Kidney (tissue), 14 donors: ENCODE data around the gene HOXD12. TPM values are rescaled to one million over a fixed set of nuclear protein-coding genes. Genes with fewer than 3 reads are reported as not detected.

Experiments used
- DNase-seq, 5 donors: peaks; one replicate each; pipeline ENCODE4 v3.0.0-alpha.2; 2013 to 2020
- FAIRE-seq: peaks from 2 replicates; lab custom pipeline; 2012; peaks lifted over from hg19 to GRCh38; lab: Jason Lieb, UNC
- H3K27ac ChIP-seq, 2 donors: one replicate each; pipeline ENCODE4 v1.7.0; 2013; ENCODE audit warnings: low read depth in 2 of 2, low read length in 2 of 2, inconsistent platforms in 1 of 2
- H3K27me3 ChIP-seq: one replicate; pipeline ENCODE4 v1.7.1; 2013; ENCODE audit warnings: low read length, inconsistent platforms; ENCODE audit not compliant: control insufficient read depth, insufficient read depth
- H3K36me3 ChIP-seq, 3 donors: one replicate each; pipeline versions ENCODE4 v1.7.0 to v1.7.1; 2013; ENCODE audit warnings: low read length in 3 of 3, control low read depth in 1 of 3, inconsistent platforms in 1 of 3; ENCODE audit not compliant: insufficient read depth in 3 of 3, control insufficient read depth in 2 of 3
- H3K4me1 ChIP-seq, 3 donors: one replicate each; pipeline versions ENCODE4 v1.7.0 to v1.7.1; 2013; ENCODE audit warnings: low read length in 3 of 3, inconsistent platforms in 1 of 3, low read depth in 1 of 3; ENCODE audit not compliant: control insufficient read depth in 2 of 3, insufficient read depth in 2 of 3
- H3K4me3 ChIP-seq, 3 donors: one replicate each; pipeline versions ENCODE4 v1.7.0 to v1.8.1; 2013; ENCODE audit warnings: low read length in 3 of 3, control low read depth in 1 of 3, inconsistent platforms in 1 of 3
- H3K9ac ChIP-seq, 3 donors: one replicate each; pipeline versions ENCODE4 v1.7.0 to v1.7.1; 2013; ENCODE audit warnings: low read length in 3 of 3, control low read depth in 1 of 3, inconsistent platforms in 1 of 3
- H3K9me3 ChIP-seq, 3 donors: one replicate each; pipeline versions ENCODE4 v1.7.0 to v1.7.1; 2013; ENCODE audit warnings: low read length in 3 of 3, control low read depth in 1 of 3, inconsistent platforms in 1 of 3; ENCODE audit not compliant: control insufficient read depth in 2 of 3, insufficient read depth in 1 of 3
- CTCF ChIP-seq: IDR thresholded peaks from 3 replicates; pipeline ENCODE4 v1.5.1; 2012; ENCODE audit warnings: mild to moderate bottlenecking, moderate library complexity, borderline replicate concordance; ENCODE audit not compliant: insufficient read depth; ENCODE audit errors: extremely low read depth
- intact Hi-C: fragments of 100-400 bp; cut with DNase I; formaldehyde crosslinking; loops from one replicate; pipeline ENCODE4 v1.11.1; 2022
- polyA plus RNA-seq: library from polyadenylated mRNA; stranded (reverse); fragments of 350-450 nt; fragmentation: Illumina TruSeq; extraction: RNeasy Lipid Tissue Mini Kit (QIAGEN cat#74804); gene quantifications from one replicate; pipeline ENCODE4 v1.2.3, GENCODE V29; 2014; ENCODE audit warnings: low read depth, low replicate concordance; ENCODE audit not compliant: insufficient read depth
- total RNA-seq: library from RNA; stranded (reverse); fragmentation: NEBNext Ultra II Directional; extraction: Animal tissue kit (Norgen Biotek cat#: 25700); gene quantifications from one replicate; pipeline ENCODE4 v1.2.1, GENCODE V29; 2021
- donor health status: control.
- donor health status: control.
- donor health status: control.
- donor health status: control.
- donor health status: control.
- donor health status: DM: yes; HTN: yes; CAD: no.
- donor health status: Normal renal cell carcinoma (clear cell type).

Gene HOXD12
- total and polyA plus RNA-seq, 2 donors from 2014 or later: not detected

GRCh38 chr2:176092270-176093144, 7.1 kb upstream of the HOXD12 start, which contains the start of gene HOXD13:
Gene HOXD13, plus strand, starts transcription at chr2:176092721. Its CDS starts 170 bp downstream, at chr2:176092891.
- TF ChIP-seq CTCF: no peak
- H3K27ac ChIP-seq: no peak within 1 kb of the TSS
- no peak within 1 kb of the TSS for H3K9ac ChIP-seq
- no peaks in the 10 kb centered on the region for H3K9me3 ChIP-seq
- peaks cover 0 to 14% (median 5%) of the 10 kb centered on the region in 3 donors for H3K4me1 ChIP-seq
- peak; percentile 68 to 85 (median 76) for DNase-seq
- H3K4me3 ChIP-seq: no peak within 1 kb of the TSS
- FAIRE-seq: no peak
- intact Hi-C loops: loop anchor here (5.0 to 10.0 kb wide), 2 partner anchors 408 to 725 kb away; no protein-coding TSS in a partner anchor
- no peaks in the 10 kb centered on the region for H3K36me3 ChIP-seq
- H3K27me3 ChIP-seq: peaks cover 90% of the 10 kb centered on the region

GRCh38 chr2:176093145-176093897, 6.3 kb upstream of the HOXD12 start:
- peak in 4 of 5 donors; percentile 63 to 73 (median 70) for DNase-seq
- Histone ChIP-seq H3K4me1 (peaks cover 0 to 9% (median 5%) of the 10 kb centered on the region in 3 donors), H3K36me3 (no peaks in the 10 kb centered on the region), H3K27me3 (peaks cover 88% of the 10 kb centered on the region), H3K27ac (no peak overlapping the region), H3K9ac (no peak overlapping the region), H3K4me3 (no peak overlapping the region), H3K9me3 (no peaks in the 10 kb centered on the region)
- intact Hi-C loops: loop anchor here (5.0 to 10.0 kb wide), 2 partner anchors 409 to 726 kb away; no protein-coding TSS in a partner anchor
- TF ChIP-seq CTCF: no peak
- FAIRE-seq: no peak

- FAIRE-seq (no peak), DNase-seq (peak in 1 of 5 donors; percentile 19)
- peaks cover 85% of the 10 kb centered on the region for H3K27me3 ChIP-seq
- H3K4me3 ChIP-seq: no peak overlapping the region
- no peaks in the 10 kb centered on the region for H3K36me3 ChIP-seq
- intact Hi-C loops: loop anchor here (5.0 to 10.0 kb wide), 2 partner anchors 409 to 727 kb away; no protein-coding TSS in a partner anchor
- H3K9ac ChIP-seq: no peak overlapping the region
- TF ChIP-seq CTCF: no peak
- H3K9me3 ChIP-seq: no peaks in the 10 kb centered on the region
- peaks cover 0 to 9% (median 5%) of the 10 kb centered on the region in 3 donors for H3K4me1 ChIP-seq
- H3K27ac ChIP-seq: no peak overlapping the region
Measured at GRCh38 chr2:176093898-176094249, 5.7 kb upstream of the HOXD12 start.
